ENCODE results near the gene SLC9A9. TPM values are rescaled to one million over a fixed set of nuclear protein-coding genes. Genes with fewer than 3 reads are reported as not detected.

The SLC9A9 gene
- total and polyA plus RNA-seq, 9 of the 15 experiments (the other 6 are each of a cell fraction or from before 2014, with no cell fraction given), result 0.03 to 0.13 TPM; not detected in 7

GRCh38 chr3:143552851-143553250, 295.4 kb downstream of the SLC9A9 start:
- H3K36me3 ChIP-seq (ENCODE audit: control insufficient read depth, insufficient read depth, low read length), result no peaks in the 10 kb centered on the region
- ChIA-PET CTCF (ENCODE audit: low intra/inter-chr PET ratio) (no interaction called here), POLR2A (no interaction called here)
- H3K4me3 ChIP-seq, result no peak overlapping the region
- TF ChIP-seq, protein P1, sequence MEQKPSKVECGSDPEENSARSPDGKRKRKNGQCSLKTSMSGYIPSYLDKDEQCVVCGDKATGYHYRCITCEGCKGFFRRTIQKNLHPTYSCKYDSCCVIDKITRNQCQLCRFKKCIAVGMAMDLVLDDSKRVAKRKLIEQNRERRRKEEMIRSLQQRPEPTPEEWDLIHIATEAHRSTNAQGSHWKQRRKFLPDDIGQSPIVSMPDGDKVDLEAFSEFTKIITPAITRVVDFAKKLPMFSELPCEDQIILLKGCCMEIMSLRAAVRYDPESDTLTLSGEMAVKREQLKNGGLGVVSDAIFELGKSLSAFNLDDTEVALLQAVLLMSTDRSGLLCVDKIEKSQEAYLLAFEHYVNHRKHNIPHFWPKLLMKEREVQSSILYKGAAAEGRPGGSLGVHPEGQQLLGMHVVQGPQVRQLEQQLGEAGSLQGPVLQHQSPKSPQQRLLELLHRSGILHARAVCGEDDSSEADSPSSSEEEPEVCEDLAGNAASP (IDR thresholded peaks at IDR 0.05), result no peak
- TF ChIP-seq CREM (IDR thresholded peaks at IDR 0.05; ENCODE audit: low read depth) (no peak), SIX5 (IDR thresholded peaks at IDR 0.05; ENCODE audit: borderline replicate concordance in 1 of 2, insufficient read depth in 1 of 2, low read depth in 1 of 2, low read length in 2 of 2) (no peak), ATF7 (IDR thresholded peaks at IDR 0.05) (no peak), FOSL1 (tag; conservative IDR thresholded peaks at IDR 0.05) (no peak)
- H3K4me1 ChIP-seq (replicated peaks in 1 of 2; ENCODE audit: control insufficient read depth in 2 of 2, insufficient read depth in 2 of 2, low read length in 2 of 2), result no peaks in the 10 kb centered on the region
- no peaks in the 10 kb centered on the region for H4K20me1 ChIP-seq (replicated peaks; ENCODE audit: control insufficient read depth, insufficient read depth, low read length)
- ATAC-seq, result no peak
- H3K79me2 ChIP-seq (ENCODE audit: control insufficient read depth, insufficient read depth, low read length), result no peaks in the 10 kb centered on the region
- BruUV-seq (replicated peaks), result no TSS peak
- no peak overlapping the region for H3K4me2 ChIP-seq (ENCODE audit: insufficient read depth, low read length)
- intact Hi-C loops (cut with micrococcal nuclease) (no loop called here), in situ Hi-C loops (cut with MboI) (no loop called here)
- H3K27ac ChIP-seq (ENCODE audit: extremely low read depth, low read depth, low read length), result no peak overlapping the region
- H2AFZ ChIP-seq (ENCODE audit: low read depth, low read length), result no peak overlapping the region
- H3K27me3 ChIP-seq (ENCODE audit: control insufficient read depth in 2 of 2, insufficient read depth in 2 of 2, low read length in 2 of 2), result no peaks in the 10 kb centered on the region
- no peak overlapping the region for H3K9ac ChIP-seq (ENCODE audit: insufficient read depth in 1 of 2, low read depth in 2 of 2, low read length in 2 of 2)
- no peaks in the 10 kb centered on the region; the same call in 1 of the 2 replicates for H3K9me3 ChIP-seq (replicated peaks; ENCODE audit: control insufficient read depth, insufficient read depth, low read depth, low read length)
- H3K9me1 ChIP-seq (ENCODE audit: control insufficient read depth, insufficient read depth, low read length), result no peaks in the 10 kb centered on the region
- FAIRE-seq, result no peak
- WGBS (ENCODE audit: insufficient coverage, low coverage, missing lambda C conversion rate), result 2% methylated on average over 3 of the region's 3 CpGs
- no peak for DNase-seq (ENCODE audit: extremely low read depth in 1 of 4, low spot score in 3 of 4)

DNA sequence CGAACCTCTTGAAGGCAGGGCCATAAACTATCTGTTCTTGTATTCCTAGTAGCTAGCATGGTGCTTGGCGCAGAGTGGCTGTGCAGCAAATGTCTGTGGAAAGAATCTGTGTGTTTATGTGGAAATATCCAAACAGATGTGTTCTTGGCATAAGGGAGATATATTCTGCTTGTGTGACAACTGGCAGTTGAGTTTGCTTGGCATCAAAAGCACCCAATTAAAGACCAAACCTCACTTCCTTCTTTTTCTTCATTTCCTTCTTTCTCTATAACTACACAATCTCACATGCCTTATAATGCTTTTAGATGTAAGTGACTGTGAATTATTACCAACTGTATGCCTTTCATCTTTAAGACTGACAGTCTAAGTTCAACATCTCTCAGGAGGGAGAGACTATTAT, 296.5 kb downstream of the SLC9A9 start:
- POLR2A ChIA-PET, result no interaction called here
- CTCF ChIA-PET (ENCODE audit: low intra/inter-chr PET ratio), result interaction anchor here (0.6 kb wide), 1 partner anchor 902 kb away, joined by 4 read pairs; no protein-coding TSS in a partner anchor
- Histone ChIP-seq H3K9me1 (ENCODE audit: control insufficient read depth, insufficient read depth, low read length) (no peaks in the 10 kb centered on the region), H3K4me1 (replicated peaks in 1 of 2; ENCODE audit: control insufficient read depth in 2 of 2, insufficient read depth in 2 of 2, low read length in 2 of 2) (no peaks in the 10 kb centered on the region), H3K9ac (ENCODE audit: insufficient read depth in 1 of 2, low read depth in 2 of 2, low read length in 2 of 2) (no peak overlapping the region), H2AFZ (ENCODE audit: low read depth, low read length) (no peak overlapping the region), H3K27me3 (ENCODE audit: control insufficient read depth in 2 of 2, insufficient read depth in 2 of 2, low read length in 2 of 2) (no peaks in the 10 kb centered on the region), H3K79me2 (ENCODE audit: control insufficient read depth, insufficient read depth, low read length) (no peaks in the 10 kb centered on the region), H3K4me3 (no peak overlapping the region), H4K20me1 (replicated peaks; ENCODE audit: control insufficient read depth, insufficient read depth, low read length) (no peaks in the 10 kb centered on the region), H3K4me2 (ENCODE audit: insufficient read depth, low read length) (no peak overlapping the region), H3K27ac (ENCODE audit: extremely low read depth, low read depth, low read length) (no peak overlapping the region), H3K36me3 (ENCODE audit: control insufficient read depth, insufficient read depth, low read length) (no peaks in the 10 kb centered on the region), H3K9me3 (replicated peaks; ENCODE audit: control insufficient read depth, insufficient read depth, low read depth, low read length) (no peaks in the 10 kb centered on the region; the same call in 1 of the 2 replicates)
- ATAC-seq (no peak), DNase-seq (ENCODE audit: extremely low read depth in 1 of 4, low spot score in 3 of 4) (no peak), FAIRE-seq (no peak)
- in situ Hi-C loops (cut with MboI) (no loop called here), intact Hi-C loops (cut with micrococcal nuclease) (no loop called here)
- 0% methylated on average over 2 of the region's 2 CpGs for WGBS (ENCODE audit: insufficient coverage, low coverage, missing lambda C conversion rate)
- no TSS peak for BruUV-seq (replicated peaks)
- TF ChIP-seq CEBPB (tag; IDR thresholded peaks at IDR 0.05) (no peak), HOXB6 (CRISPR knock-in tag; IDR thresholded peaks at IDR 0.05; ENCODE audit: borderline replicate concordance) (no peak), HMBOX1 (IDR thresholded peaks at IDR 0.05) (no peak), PCBP1 (IDR thresholded peaks at IDR 0.05; ENCODE audit: low read depth, low read length, poor library complexity, severe bottlenecking) (no peak), ZNF121 (CRISPR knock-in tag; conservative IDR thresholded peaks at IDR 0.05) (no peak), XRCC4 (IDR thresholded peaks at IDR 0.05; ENCODE audit: extremely low read depth, insufficient read depth, insufficient read length) (no peak), ZNF197 (CRISPR knock-in tag; IDR thresholded peaks at IDR 0.05; ENCODE audit: low read depth) (no peak), ZNF212 (CRISPR knock-in tag; IDR thresholded peaks at IDR 0.05) (no peak)
- TF ChIP-seq, protein P2, sequence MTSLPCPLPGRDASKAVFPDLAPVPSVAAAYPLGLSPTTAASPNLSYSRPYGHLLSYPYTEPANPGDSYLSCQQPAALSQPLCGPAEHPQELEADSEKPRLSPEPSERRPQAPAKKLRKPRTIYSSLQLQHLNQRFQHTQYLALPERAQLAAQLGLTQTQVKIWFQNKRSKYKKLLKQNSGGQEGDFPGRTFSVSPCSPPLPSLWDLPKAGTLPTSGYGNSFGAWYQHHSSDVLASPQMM (CRISPR knock-in tag; IDR thresholded peaks at IDR 0.05), result no peak
